Activated B cell treated with CpG ODN at 0.5 μM for 24 hours (primary cell): ENCODE measurements around the gene RPE. TPM values are rescaled to one million over a fixed set of nuclear protein-coding genes. Genes with fewer than 3 reads are reported as not detected.

ENCODE experiments used
- ATAC-seq: fragments of 200-7000 bp; cut with Tn5 transposase; one replicate; pipeline ENCODE4 v1.10.0; 2021; ENCODE audit warnings: low read depth, mild to moderate bottlenecking, moderate library complexity
- CTCF ChIA-PET: fragments of 350-600 bp; sonication (Branson Sonifier 250); formaldehyde crosslinking; loops from one replicate; lab custom pipeline; 2021; ENCODE audit warnings: antibody characterized with exemption; lab: Charles Lee
- POLR2A ChIA-PET: fragments of 350-600 bp; sonication (Branson Sonifier 250); formaldehyde crosslinking; loops from one replicate; lab custom pipeline; 2021; ENCODE audit warnings: antibody characterized with exemption; lab: Charles Lee
- DNase-seq: peaks from one replicate; pipeline ENCODE4 v3.0.0; 2022
- H3K27ac Mint-ChIP-seq: one replicate; pipeline ENCODE4 v1.8.0; 2020; ENCODE audit warnings: mixed read lengths
- H3K27me3 Mint-ChIP-seq: one replicate; pipeline ENCODE4 v1.8.0; 2021; ENCODE audit warnings: mixed read lengths
- H3K36me3 Mint-ChIP-seq: one replicate; pipeline ENCODE4 v1.8.0; 2021; ENCODE audit warnings: low read depth, mixed read lengths
- H3K4me1 Mint-ChIP-seq: one replicate; pipeline ENCODE4 v1.8.0; 2021; ENCODE audit warnings: mixed read lengths
- H3K4me3 Mint-ChIP-seq: one replicate; pipeline ENCODE4 v1.8.0; 2020; ENCODE audit warnings: mild to moderate bottlenecking, mixed read lengths
- H3K9me3 Mint-ChIP-seq: one replicate; pipeline ENCODE4 v1.8.0; 2020; ENCODE audit warnings: mixed read lengths
- intact Hi-C: fragments of 100-400 bp; cut with micrococcal nuclease; formaldehyde crosslinking; loops from one replicate; pipeline ENCODE4 v1.15.1; 2024
- total RNA-seq: library from RNA; stranded (reverse); gene quantifications from 2 replicates; pipeline ENCODE4 v1.2.3, GENCODE V29; 2022
- TF ChIP-seq, protein P1 (sequence below): fragments of 200-600 bp; IDR thresholded peaks from one replicate; pipeline ENCODE4 v1.8.0; 2022; ENCODE audit warnings: antibody characterized with exemption, mild to moderate bottlenecking

The RPE gene
- total RNA-seq, 1 donor from 2014 or later, result 54.7 TPM

DNA sequence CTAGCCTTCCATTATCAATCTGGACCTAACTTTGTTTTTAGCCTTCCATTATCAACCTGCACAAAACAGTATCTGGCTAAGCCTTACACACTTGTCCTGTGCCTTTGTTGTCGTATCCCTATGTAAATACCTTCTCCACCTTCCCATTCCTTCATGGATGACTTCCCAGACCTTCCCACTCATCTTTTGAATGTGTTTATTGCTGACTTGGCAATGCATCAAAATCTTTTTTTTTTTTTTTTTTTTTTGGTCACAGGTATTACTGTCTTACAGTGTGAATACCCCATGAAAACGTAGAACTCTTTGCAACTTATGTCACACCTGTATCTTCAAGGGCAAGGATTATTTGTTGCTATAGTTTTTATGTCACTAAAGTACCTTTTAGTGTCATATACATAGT is 25.7 kb downstream of the RPE start:
- TF ChIP-seq, protein P1, sequence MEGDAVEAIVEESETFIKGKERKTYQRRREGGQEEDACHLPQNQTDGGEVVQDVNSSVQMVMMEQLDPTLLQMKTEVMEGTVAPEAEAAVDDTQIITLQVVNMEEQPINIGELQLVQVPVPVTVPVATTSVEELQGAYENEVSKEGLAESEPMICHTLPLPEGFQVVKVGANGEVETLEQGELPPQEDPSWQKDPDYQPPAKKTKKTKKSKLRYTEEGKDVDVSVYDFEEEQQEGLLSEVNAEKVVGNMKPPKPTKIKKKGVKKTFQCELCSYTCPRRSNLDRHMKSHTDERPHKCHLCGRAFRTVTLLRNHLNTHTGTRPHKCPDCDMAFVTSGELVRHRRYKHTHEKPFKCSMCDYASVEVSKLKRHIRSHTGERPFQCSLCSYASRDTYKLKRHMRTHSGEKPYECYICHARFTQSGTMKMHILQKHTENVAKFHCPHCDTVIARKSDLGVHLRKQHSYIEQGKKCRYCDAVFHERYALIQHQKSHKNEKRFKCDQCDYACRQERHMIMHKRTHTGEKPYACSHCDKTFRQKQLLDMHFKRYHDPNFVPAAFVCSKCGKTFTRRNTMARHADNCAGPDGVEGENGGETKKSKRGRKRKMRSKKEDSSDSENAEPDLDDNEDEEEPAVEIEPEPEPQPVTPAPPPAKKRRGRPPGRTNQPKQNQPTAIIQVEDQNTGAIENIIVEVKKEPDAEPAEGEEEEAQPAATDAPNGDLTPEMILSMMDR, result no peak
- Mint-ChIP-seq H3K27ac (no peak overlapping the region), H3K9me3 (no peaks in the 10 kb centered on the region), H3K27me3 (no peaks in the 10 kb centered on the region), H3K4me3 (no peak overlapping the region), H3K4me1 (no peaks in the 10 kb centered on the region), H3K36me3 (peaks cover 29% of the 10 kb centered on the region)
- DNase-seq, result no peak
- intact Hi-C loops, result no loop called here
- ChIA-PET CTCF (no interaction called here), POLR2A (no interaction called here)
- no peak for ATAC-seq

DNA sequence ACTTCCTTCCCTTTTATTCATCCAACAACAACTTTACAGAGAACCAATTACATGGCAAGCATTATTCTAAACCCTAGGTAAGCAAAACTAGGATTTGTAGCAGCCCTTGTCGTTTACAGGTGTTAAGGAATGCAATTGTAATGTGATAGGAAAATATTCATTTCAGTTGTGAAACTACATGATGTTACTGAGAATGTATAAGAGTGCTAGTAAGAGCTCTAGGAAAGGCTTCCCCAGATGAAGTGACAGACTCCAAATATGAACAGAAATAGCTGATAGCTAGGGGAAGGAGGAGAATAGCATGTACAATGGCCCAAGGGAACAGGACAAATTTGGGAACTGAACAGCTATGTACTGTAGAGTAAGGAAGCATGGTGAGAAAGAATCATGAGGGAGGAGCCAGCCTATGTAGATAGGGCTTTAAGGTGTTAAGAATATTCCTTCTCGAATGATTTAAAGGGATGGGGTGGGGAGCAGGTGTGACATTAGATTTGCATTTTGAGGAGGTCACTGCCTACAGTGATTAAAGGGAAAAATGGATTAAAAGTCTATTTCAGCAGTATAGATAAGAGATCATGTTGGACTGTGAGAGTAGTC is 31.7 kb downstream of the RPE start:
- Mint-ChIP-seq H3K36me3 (peaks cover 5% of the 10 kb centered on the region), H3K4me3 (no peak overlapping the region), H3K27ac (no peak overlapping the region), H3K27me3 (no peaks in the 10 kb centered on the region), H3K9me3 (peaks cover 2% of the 10 kb centered on the region), H3K4me1 (no peaks in the 10 kb centered on the region)
- ChIA-PET CTCF (no interaction called here), POLR2A (no interaction called here)
- no peak for ATAC-seq
- intact Hi-C loops, result no loop called here
- DNase-seq, result no peak
- TF ChIP-seq, protein P1, result no peak

DNA sequence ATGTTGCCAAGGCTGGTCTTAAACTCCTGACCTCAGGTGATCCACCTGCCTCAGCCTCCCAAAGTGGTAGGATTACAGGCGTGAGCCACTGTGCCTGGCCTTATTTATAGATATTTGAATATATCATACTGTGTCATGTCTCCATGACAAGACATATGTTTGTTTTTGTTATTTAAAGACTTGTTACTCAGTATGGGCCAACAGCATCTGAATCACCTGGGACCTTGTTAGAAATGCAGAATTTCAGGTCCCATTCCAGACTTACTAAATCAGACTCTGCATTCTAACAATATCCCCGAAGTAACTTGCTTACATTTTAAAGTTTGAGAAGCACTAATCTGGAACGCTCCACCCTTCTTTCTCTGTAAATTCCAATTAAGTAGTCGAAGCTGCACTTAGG is 33.2 kb downstream of the RPE start:
- Mint-ChIP-seq H3K27me3 (no peaks in the 10 kb centered on the region), H3K9me3 (peaks cover 2% of the 10 kb centered on the region), H3K4me1 (no peaks in the 10 kb centered on the region), H3K4me3 (no peak overlapping the region), H3K27ac (no peak overlapping the region), H3K36me3 (peaks cover 5% of the 10 kb centered on the region)
- ChIA-PET CTCF (no interaction called here), POLR2A (no interaction called here)
- ATAC-seq (no peak), DNase-seq (no peak)
- intact Hi-C loops, result no loop called here
- TF ChIP-seq, protein P1, result no peak

DNA sequence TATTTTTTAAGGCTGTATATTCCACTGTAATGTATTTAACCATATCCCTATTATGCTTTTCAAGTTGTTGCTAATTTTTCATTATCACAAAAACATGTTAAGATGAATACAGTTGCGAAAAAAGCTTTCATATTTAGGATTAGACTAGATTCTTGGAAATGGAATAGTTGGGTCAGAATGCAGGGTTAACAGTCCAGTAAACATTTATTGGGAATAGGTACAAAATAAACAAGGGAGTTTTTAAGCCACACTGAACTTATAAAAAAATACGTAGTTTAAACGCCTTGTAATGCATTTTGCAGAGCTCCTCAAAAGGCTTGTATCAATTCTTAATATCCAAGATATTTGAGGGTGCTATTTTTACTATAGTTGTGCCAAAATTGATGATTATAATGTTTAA is 35.6 kb downstream of the RPE start:
- CTCF ChIA-PET, result no interaction called here
- Mint-ChIP-seq H3K9me3 (peaks cover 2% of the 10 kb centered on the region), H3K27me3 (no peaks in the 10 kb centered on the region), H3K27ac (no peak overlapping the region), H3K4me1 (no peaks in the 10 kb centered on the region), H3K4me3 (no peak overlapping the region), H3K36me3 (peaks cover 16% of the 10 kb centered on the region)
- DNase-seq (no peak), ATAC-seq (no peak)
- TF ChIP-seq, protein P1, result no peak
- intact Hi-C loops, result no loop called here
- POLR2A ChIA-PET, result no interaction called here

DNA sequence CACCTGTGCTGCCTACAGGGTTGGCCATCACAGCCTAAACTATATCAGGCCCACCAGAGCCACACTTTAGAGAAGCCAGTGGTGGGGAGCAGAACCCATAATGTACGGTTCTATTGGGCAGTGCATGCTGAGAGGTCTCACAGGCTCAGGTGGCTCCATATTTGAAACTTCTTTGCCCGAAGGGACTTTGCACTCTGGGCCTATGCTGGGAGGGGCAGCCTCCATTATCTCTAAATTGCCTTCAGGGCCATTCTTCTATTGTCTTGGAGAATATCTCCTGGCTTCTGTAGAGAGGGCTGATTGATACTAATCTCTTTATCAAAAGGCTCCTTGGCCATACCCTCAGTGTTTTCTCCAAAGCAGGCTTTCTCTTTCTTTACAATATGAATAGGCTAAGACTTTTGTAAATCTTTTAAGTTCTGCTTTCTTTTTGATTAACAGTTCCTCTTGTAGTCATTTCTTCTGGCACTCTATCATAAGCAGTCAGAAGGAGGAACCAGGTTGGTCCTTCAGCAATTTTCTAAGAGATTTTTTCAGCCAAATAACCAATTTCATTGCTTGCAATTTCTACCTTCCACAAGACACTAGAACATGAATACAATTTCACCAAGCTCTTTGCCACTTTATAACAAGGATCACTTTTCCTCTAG is 44.5 kb downstream of the RPE start:
- Mint-ChIP-seq H3K9me3 (no peaks in the 10 kb centered on the region), H3K4me3 (no peak overlapping the region), H3K27ac (no peak overlapping the region), H3K4me1 (no peaks in the 10 kb centered on the region), H3K36me3 (peaks cover 21% of the 10 kb centered on the region), H3K27me3 (no peaks in the 10 kb centered on the region)
- no peak for DNase-seq
- intact Hi-C loops, result no loop called here
- CTCF ChIA-PET, result no interaction called here
- no peak for ATAC-seq
- TF ChIP-seq, protein P1, result no peak
- POLR2A ChIA-PET, result no interaction called here
